Keratinocyte (primary cell): ENCODE measurements around the gene B3GALT4.

Source experiments
- EZH2 ChIP-seq: IDR thresholded peaks from one replicate; pipeline ENCODE4 v1.6.1; 2012; ENCODE audit warnings: inconsistent platforms, mild to moderate bottlenecking, low read length, moderate library complexity
- TF ChIP-seq, protein P1 (sequence below), 3 experiments: IDR thresholded peaks in 1 of 3; conservative IDR thresholded peaks in 1 of 3; optimal IDR thresholded peaks in 1 of 3; 2 replicates in 2 of 3; 3 replicates in 1 of 3; pipeline versions ENCODE3 to v1.5.1; 2011; ENCODE audit warnings: low read length in 3 of 3, mild to moderate bottlenecking in 3 of 3, moderate library complexity in 2 of 3, control low read depth in 1 of 3, inconsistent platforms in 1 of 3; ENCODE audit not compliant: insufficient read depth in 2 of 3; ENCODE audit errors: extremely low read depth in 1 of 3

DNA sequence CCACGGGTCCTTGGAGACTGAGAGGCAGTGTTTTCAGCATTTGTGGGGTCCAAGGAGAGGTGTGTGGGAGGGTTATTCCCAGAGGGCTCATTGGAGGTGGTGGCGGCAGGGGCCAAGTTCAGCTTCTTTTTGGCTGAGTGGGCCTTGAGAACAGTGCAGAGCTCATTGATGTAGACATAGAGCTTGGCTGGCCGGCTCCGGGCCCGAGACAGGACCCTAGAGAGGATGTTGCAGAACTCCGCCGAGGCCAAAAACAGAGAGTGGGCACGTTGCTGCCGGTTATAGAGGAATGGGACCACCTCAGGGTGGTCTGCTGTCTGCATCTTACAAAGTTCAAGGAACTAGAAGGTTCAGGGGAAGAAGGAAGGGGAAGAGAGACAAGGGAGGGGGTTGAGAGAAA lies 44.3 kb downstream of the B3GALT4 start:
- TF ChIP-seq, protein P1, sequence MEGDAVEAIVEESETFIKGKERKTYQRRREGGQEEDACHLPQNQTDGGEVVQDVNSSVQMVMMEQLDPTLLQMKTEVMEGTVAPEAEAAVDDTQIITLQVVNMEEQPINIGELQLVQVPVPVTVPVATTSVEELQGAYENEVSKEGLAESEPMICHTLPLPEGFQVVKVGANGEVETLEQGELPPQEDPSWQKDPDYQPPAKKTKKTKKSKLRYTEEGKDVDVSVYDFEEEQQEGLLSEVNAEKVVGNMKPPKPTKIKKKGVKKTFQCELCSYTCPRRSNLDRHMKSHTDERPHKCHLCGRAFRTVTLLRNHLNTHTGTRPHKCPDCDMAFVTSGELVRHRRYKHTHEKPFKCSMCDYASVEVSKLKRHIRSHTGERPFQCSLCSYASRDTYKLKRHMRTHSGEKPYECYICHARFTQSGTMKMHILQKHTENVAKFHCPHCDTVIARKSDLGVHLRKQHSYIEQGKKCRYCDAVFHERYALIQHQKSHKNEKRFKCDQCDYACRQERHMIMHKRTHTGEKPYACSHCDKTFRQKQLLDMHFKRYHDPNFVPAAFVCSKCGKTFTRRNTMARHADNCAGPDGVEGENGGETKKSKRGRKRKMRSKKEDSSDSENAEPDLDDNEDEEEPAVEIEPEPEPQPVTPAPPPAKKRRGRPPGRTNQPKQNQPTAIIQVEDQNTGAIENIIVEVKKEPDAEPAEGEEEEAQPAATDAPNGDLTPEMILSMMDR (optimal IDR thresholded peaks at IDR 0.05 in 1 of 3, IDR thresholded peaks at IDR 0.05 in 1 of 3, conservative IDR thresholded peaks at IDR 0.05 in 1 of 3; ENCODE audit: extremely low read depth in 1 of 3, insufficient read depth in 2 of 3, low read length in 3 of 3) = no peak
- TF ChIP-seq EZH2 = no peak
